ENCODE measurements around the gene NR3C1. TPM values are rescaled to one million over a fixed set of nuclear protein-coding genes. Genes with fewer than 3 reads are reported as not detected.

Gene NR3C1
- total RNA-seq, 1 donor from 2014 or later = 44.6 TPM

DNA sequence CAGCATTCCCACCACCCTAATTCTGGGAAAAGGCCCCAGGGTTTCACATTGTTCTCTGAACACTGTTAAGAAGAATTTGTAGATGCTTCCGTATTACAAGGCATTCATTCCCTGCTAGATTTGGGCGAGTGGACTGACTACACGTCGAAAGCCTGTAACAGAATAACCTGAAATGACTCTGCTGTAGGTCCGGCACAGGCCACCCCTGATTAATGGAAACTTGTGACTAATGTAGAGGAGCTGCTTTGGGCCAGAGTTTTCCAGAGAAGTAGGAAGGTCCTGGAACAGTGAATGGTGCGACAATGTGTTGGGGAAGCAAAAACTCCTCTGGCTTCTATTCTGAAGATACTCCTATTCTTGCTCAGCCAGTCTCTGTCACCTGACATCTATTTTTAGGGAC is 87.6 kb downstream of the NR3C1 start:
- no peak overlapping the region for H3K4me3 Mint-ChIP-seq (ENCODE audit: unreplicated experiment)
- H3K27me3 Mint-ChIP-seq (ENCODE audit: low read depth) = no peaks in the 10 kb centered on the region
- H3K36me3 Mint-ChIP-seq (ENCODE audit: low read depth) = peaks cover 4% of the 10 kb centered on the region
- peak overlapping the region; percentile 49 for H3K27ac Mint-ChIP-seq (ENCODE audit: unreplicated experiment)
- H3K9me3 Mint-ChIP-seq (ENCODE audit: low read depth) = peaks cover 3% of the 10 kb centered on the region
- peaks cover 63% of the 10 kb centered on the region for H3K4me1 Mint-ChIP-seq (ENCODE audit: low read depth)
- TF ChIP-seq, protein P1, sequence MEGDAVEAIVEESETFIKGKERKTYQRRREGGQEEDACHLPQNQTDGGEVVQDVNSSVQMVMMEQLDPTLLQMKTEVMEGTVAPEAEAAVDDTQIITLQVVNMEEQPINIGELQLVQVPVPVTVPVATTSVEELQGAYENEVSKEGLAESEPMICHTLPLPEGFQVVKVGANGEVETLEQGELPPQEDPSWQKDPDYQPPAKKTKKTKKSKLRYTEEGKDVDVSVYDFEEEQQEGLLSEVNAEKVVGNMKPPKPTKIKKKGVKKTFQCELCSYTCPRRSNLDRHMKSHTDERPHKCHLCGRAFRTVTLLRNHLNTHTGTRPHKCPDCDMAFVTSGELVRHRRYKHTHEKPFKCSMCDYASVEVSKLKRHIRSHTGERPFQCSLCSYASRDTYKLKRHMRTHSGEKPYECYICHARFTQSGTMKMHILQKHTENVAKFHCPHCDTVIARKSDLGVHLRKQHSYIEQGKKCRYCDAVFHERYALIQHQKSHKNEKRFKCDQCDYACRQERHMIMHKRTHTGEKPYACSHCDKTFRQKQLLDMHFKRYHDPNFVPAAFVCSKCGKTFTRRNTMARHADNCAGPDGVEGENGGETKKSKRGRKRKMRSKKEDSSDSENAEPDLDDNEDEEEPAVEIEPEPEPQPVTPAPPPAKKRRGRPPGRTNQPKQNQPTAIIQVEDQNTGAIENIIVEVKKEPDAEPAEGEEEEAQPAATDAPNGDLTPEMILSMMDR (IDR thresholded peaks at IDR 0.05) = no peak
- DNase-seq (ENCODE audit: low spot score) = no peak

DNA sequence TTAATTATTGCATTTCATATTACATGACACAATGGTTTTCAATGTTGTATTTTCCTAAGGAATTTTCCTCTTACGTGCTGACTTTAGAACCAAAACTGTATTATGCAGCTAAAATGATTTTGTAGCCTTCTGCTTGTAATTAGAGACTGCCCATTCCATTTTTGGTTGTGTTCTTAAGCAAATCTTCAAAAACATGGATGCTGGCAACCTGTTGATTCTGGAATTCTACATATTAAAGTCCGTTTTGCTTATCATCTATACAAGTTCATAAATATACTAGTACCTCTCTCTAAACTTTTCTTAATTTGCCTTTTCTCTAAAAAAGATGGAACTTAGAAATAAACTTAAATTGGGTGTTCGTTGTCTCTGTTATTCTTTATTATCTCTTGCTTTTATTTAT is 88.3 kb downstream of the NR3C1 start:
- Mint-ChIP-seq H3K4me3 (ENCODE audit: unreplicated experiment) (no peak overlapping the region), H3K9me3 (ENCODE audit: low read depth) (peaks cover 3% of the 10 kb centered on the region), H3K27me3 (ENCODE audit: low read depth) (no peaks in the 10 kb centered on the region), H3K27ac (ENCODE audit: unreplicated experiment) (peak overlapping the region; percentile 81), H3K4me1 (ENCODE audit: low read depth) (peaks cover 65% of the 10 kb centered on the region), H3K36me3 (ENCODE audit: low read depth) (peaks cover 4% of the 10 kb centered on the region)
- TF ChIP-seq, protein P1 (IDR thresholded peaks at IDR 0.05) = no peak
- DNase-seq (ENCODE audit: low spot score) = no peak

DNA sequence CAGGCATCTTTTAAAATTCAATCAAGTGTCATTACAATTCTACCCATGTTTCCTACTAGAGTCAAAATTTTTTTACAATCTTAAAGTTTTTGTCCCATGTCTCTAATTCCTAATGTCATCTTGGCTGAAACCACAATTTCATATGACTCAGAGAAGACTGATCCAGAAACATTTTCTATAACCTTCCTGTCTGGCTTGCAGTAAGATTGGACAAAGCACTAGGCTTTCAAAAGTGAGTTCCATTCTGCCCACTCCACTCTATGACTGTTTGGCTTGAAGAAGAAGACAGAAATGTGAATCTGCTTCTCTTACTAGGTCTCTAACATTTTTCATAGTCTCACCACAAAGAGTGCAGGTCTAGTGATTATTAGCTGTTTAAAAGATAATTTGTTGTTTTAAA is 88.8 kb downstream of the NR3C1 start:
- TF ChIP-seq, protein P1 (IDR thresholded peaks at IDR 0.05) = no peak
- H3K9me3 Mint-ChIP-seq (ENCODE audit: low read depth) = peaks cover 3% of the 10 kb centered on the region
- peaks cover 70% of the 10 kb centered on the region for H3K4me1 Mint-ChIP-seq (ENCODE audit: low read depth)
- H3K27me3 Mint-ChIP-seq (ENCODE audit: low read depth) = no peaks in the 10 kb centered on the region
- H3K36me3 Mint-ChIP-seq (ENCODE audit: low read depth) = peaks cover 5% of the 10 kb centered on the region
- DNase-seq (ENCODE audit: low spot score) = no peak
- H3K4me3 Mint-ChIP-seq (ENCODE audit: unreplicated experiment) = no peak overlapping the region
- H3K27ac Mint-ChIP-seq (ENCODE audit: unreplicated experiment) = peak overlapping the region; percentile 81

DNA sequence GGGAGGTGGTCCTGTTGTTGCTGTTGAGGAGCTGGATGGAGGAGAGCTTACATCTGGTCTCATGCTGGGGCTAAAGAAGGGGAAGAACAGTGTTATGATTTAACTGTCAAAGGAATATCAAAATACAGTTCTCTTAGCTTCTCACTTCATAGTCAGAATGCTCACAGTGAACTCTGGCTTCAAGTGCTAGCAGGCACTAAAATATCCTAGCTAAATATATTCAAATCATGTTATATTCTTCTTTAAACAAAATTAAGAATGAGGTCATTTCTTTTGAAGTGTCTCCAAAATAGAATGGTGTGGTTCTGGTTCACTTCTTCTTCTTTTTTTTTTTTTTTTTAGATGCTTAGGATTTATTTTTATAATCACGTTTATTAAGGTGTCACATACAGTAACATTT is 89.4 kb downstream of the NR3C1 start:
- Mint-ChIP-seq H3K4me3 (ENCODE audit: unreplicated experiment) (no peak overlapping the region), H3K27me3 (ENCODE audit: low read depth) (no peaks in the 10 kb centered on the region), H3K4me1 (ENCODE audit: low read depth) (peaks cover 75% of the 10 kb centered on the region), H3K9me3 (ENCODE audit: low read depth) (peaks cover 3% of the 10 kb centered on the region), H3K27ac (ENCODE audit: unreplicated experiment) (peak overlapping the region; percentile 81), H3K36me3 (ENCODE audit: low read depth) (peaks cover 10% of the 10 kb centered on the region)
- no peak for DNase-seq (ENCODE audit: low spot score)
- TF ChIP-seq, protein P1 (IDR thresholded peaks at IDR 0.05) = no peak

DNA sequence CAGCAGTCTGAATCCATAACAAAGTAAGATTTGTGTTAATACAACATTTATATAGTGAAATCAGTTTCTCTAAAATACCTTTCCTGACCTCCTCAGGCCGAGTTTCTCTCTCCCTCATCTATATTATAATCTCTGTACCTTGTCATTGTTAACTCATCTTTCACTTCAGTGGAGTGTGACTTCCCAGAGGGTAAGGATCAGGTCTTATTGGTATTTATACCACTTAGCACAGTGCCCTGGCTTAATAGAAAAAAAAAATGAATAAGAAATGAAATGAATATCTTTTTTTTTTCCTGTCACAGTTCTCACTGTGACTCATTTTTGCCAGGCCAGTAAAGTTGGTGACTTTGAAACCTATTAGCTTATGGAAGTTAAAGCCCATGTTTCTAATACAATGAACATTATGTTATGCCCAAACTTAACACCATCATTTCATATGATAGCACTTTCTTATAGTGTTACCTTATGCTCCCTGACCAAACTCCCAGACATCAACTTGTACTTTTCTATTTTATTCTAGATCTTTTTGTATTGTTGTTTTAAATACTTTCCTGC is 90.1 kb downstream of the NR3C1 start:
- H3K4me1 Mint-ChIP-seq (ENCODE audit: low read depth) = peaks cover 79% of the 10 kb centered on the region
- peaks cover 16% of the 10 kb centered on the region for H3K36me3 Mint-ChIP-seq (ENCODE audit: low read depth)
- no peaks in the 10 kb centered on the region for H3K27me3 Mint-ChIP-seq (ENCODE audit: low read depth)

More for the DNA sequence above, 90.1 kb downstream of the NR3C1 start:
- no peak for DNase-seq (ENCODE audit: low spot score)
- Mint-ChIP-seq H3K9me3 (ENCODE audit: low read depth) (peaks cover 3% of the 10 kb centered on the region), H3K4me3 (ENCODE audit: unreplicated experiment) (no peak overlapping the region), H3K27ac (ENCODE audit: unreplicated experiment) (peak overlapping the region; percentile 81)
- TF ChIP-seq, protein P1 (IDR thresholded peaks at IDR 0.05) = no peak

All from chondrocyte (in vitro differentiated cells).